Cardiac fibroblast (primary cell): ENCODE data around the gene MFSD12.
"Not testable (repeated sequence)": the region's sequence is repeated elsewhere in the genome, so short reads cannot be mapped to it uniquely, and the experiment has no call there.

Experiments used
- DNase-seq, 2 donors: peaks; one replicate each; pipeline versions ENCODE4 v3.0.0 to v3.0.0-alpha.2; 2010; ENCODE audit warnings: low read depth in 2 of 2
- H3K4me3 ChIP-seq, 2 donors: replicated peaks in 1 of 2; 1 replicate in 1 of 2; 2 replicates in 1 of 2; pipeline ENCODE4 v1.5.1; 2011; ENCODE audit warnings: low read depth in 2 of 2, low read length in 2 of 2, mild to moderate bottlenecking in 2 of 2, moderate library complexity in 1 of 2
- TF ChIP-seq, protein P1 (sequence below): IDR thresholded peaks from one replicate; pipeline ENCODE4 v1.5.1; 2011; ENCODE audit warnings: low read depth, mild to moderate bottlenecking, low read length, inconsistent platforms

The MFSD12 gene

GRCh38 chr19:3570606-3571011 lies 13.2 kb upstream of the MFSD12 start:
- TF ChIP-seq, protein P1, sequence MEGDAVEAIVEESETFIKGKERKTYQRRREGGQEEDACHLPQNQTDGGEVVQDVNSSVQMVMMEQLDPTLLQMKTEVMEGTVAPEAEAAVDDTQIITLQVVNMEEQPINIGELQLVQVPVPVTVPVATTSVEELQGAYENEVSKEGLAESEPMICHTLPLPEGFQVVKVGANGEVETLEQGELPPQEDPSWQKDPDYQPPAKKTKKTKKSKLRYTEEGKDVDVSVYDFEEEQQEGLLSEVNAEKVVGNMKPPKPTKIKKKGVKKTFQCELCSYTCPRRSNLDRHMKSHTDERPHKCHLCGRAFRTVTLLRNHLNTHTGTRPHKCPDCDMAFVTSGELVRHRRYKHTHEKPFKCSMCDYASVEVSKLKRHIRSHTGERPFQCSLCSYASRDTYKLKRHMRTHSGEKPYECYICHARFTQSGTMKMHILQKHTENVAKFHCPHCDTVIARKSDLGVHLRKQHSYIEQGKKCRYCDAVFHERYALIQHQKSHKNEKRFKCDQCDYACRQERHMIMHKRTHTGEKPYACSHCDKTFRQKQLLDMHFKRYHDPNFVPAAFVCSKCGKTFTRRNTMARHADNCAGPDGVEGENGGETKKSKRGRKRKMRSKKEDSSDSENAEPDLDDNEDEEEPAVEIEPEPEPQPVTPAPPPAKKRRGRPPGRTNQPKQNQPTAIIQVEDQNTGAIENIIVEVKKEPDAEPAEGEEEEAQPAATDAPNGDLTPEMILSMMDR: no peak
- H3K4me3 ChIP-seq: no peak overlapping the region
- DNase-seq: no peak

DNA sequence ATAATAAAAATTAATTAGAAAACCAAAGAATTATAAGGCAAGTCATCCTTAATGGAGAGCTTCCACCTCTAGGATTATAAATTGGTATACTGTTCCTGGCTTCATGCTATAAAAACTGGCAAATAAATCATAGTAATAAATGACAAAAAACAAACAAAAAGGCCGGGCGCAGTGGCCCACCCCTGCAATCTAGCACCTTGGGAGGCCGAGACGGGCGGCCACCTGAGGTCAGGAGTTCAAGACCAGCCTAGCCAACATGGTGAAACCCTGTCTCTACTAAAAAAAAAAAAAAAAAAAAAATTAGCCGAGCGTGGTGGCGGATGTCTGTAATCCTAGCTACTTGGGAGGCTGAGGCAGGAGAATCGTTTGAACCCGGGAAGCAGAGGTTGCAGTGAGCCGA lies 12.7 kb upstream of the MFSD12 start:
- not testable (repeated sequence) for DNase-seq, H3K4me3 ChIP-seq

DNA sequence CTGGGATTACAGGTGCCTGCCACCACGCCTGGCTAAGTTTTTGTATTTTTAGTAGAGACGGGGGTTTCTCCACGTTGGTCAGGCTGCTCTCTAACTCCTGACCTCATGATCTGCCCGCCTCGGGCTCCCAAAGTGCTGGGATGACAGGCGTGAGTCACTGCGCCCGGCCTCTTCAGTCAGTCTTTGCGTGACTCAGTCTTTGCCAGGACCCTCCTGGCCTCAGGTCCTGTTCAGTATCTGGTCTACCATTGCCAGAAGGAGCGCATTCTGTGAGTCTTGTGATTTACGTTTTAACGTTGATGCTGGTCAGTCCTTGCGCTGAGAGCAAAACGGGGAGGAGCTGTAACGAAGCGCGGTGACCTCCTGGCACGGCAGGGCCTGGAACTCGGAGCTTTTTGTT lies 7.8 kb upstream of the MFSD12 start:
- no peak overlapping the region for H3K4me3 ChIP-seq
- TF ChIP-seq, protein P1: no peak
- DNase-seq: peak in 1 of 2 donors; percentile 46

DNA sequence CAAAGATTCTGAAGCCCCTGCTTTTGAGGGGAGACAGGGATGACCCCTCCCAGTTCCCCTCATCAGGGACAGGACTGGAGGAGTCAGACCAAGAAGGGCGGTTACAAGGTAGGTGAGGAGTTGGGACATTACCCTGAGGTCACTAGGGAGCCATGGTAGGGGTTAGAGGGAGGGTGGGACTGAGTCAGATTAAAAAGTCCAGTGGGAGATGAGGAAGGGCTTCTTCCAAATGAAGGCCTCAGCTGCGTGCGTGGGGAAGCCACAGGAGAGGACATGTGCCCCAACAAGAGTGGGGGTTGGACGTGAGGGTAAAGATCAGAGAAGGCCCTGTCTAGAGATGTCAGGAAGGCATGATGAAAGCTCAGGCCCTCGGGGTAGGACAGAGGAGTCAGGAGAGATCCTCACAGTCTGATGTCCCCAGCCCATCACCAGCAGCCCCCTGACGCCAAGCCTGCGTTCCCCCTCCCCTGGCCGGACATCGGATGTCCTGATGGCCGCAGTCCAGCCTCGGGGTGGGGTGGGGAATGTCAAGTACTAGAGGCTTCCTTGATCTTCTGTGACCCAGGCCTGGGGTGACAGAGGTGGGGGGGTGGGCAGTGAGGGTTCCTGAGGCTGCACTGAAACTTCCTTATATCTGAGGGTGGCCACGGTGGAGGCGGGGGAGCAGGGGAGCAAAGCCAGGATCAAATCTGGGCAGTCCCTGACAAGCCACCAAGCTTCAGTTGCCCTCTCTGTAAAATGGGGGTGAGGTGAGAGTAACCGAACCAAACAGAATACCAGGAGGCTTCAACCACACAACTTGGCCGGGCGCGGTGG lies 6.5 kb upstream of the MFSD12 start:
- TF ChIP-seq, protein P1: no peak
- no peak overlapping the region for H3K4me3 ChIP-seq

DNA sequence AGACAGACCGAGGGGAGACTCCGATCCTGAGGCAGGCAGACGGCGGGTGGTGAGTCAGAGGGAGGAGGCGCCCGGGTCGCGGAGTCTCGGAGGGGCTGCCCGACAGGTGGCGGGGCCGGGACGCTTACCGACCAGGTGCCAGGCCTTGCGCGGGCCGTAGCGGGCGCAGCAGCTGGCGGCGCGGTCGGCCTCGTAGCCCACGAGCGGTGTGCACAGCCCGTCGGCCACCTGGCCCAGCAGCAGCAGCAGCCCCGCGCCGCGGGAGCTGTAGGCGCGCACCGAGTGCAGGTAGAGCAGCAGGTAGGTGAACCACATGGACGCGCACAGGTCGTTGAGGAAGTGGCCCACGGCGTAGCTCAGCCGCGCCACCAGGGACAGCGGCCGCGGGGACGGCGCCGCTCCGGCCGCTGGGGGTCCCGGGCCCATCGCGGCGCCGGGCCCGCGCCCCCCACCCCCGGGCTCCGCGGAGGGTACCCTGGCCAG lies 367 bp downstream of the MFSD12 start:
- TF ChIP-seq, protein P1: no peak
- H3K4me3 ChIP-seq: peak overlapping the region; percentile 69 to 96
- no peak for DNase-seq

More for the DNA sequence above, 6.5 kb upstream of the MFSD12 start:
- no peak for DNase-seq

- H3K4me3 ChIP-seq: peak overlapping the region; percentile 69 to 96
- no peak for DNase-seq
- TF ChIP-seq, protein P1: no peak
Observed at GRCh38 chr19:3556423-3556977, 886 bp downstream of the MFSD12 start.

GRCh38 chr19:3555653-3556422 lies 1.5 kb downstream of the MFSD12 start:
- H3K4me3 ChIP-seq: peak overlapping the region; percentile 69 to 96
- DNase-seq: no peak
- TF ChIP-seq, protein P1: no peak
